ENCODE measurements around the gene PCDH15.

GRCh38 chr10:53930648-53931047, 870.4 kb downstream of the PCDH15 start:
- TF ChIP-seq, protein P1, sequence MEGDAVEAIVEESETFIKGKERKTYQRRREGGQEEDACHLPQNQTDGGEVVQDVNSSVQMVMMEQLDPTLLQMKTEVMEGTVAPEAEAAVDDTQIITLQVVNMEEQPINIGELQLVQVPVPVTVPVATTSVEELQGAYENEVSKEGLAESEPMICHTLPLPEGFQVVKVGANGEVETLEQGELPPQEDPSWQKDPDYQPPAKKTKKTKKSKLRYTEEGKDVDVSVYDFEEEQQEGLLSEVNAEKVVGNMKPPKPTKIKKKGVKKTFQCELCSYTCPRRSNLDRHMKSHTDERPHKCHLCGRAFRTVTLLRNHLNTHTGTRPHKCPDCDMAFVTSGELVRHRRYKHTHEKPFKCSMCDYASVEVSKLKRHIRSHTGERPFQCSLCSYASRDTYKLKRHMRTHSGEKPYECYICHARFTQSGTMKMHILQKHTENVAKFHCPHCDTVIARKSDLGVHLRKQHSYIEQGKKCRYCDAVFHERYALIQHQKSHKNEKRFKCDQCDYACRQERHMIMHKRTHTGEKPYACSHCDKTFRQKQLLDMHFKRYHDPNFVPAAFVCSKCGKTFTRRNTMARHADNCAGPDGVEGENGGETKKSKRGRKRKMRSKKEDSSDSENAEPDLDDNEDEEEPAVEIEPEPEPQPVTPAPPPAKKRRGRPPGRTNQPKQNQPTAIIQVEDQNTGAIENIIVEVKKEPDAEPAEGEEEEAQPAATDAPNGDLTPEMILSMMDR (IDR thresholded peaks at IDR 0.05): no peak
- TF ChIP-seq, protein P2, sequence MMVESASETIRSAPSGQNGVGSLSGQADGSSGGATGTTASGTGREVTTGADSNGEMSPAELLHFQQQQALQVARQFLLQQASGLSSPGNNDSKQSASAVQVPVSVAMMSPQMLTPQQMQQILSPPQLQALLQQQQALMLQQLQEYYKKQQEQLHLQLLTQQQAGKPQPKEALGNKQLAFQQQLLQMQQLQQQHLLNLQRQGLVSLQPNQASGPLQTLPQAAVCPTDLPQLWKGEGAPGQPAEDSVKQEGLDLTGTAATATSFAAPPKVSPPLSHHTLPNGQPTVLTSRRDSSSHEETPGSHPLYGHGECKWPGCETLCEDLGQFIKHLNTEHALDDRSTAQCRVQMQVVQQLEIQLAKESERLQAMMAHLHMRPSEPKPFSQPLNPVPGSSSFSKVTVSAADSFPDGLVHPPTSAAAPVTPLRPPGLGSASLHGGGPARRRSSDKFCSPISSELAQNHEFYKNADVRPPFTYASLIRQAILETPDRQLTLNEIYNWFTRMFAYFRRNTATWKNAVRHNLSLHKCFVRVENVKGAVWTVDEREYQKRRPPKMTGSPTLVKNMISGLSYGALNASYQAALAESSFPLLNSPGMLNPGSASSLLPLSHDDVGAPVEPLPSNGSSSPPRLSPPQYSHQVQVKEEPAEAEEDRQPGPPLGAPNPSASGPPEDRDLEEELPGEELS (CRISPR knock-in tag; IDR thresholded peaks at IDR 0.05): no peak
- no peak for TF ChIP-seq IRF2 (CRISPR knock-in tag; IDR thresholded peaks at IDR 0.05; ENCODE audit: borderline replicate concordance, low read depth)
- TF ChIP-seq, protein P3, sequence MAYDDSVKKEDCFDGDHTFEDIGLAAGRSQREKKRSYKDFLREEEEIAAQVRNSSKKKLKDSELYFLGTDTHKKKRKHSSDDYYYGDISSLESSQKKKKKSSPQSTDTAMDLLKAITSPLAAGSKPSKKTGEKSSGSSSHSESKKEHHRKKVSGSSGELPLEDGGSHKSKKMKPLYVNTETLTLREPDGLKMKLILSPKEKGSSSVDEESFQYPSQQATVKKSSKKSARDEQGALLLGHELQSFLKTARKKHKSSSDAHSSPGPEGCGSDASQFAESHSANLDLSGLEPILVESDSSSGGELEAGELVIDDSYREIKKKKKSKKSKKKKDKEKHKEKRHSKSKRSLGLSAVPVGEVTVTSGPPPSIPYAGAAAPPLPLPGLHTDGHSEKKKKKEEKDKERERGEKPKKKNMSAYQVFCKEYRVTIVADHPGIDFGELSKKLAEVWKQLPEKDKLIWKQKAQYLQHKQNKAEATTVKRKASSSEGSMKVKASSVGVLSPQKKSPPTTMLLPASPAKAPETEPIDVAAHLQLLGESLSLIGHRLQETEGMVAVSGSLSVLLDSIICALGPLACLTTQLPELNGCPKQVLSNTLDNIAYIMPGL (CRISPR knock-in tag; IDR thresholded peaks at IDR 0.05): no peak
- TF ChIP-seq, protein P4, sequence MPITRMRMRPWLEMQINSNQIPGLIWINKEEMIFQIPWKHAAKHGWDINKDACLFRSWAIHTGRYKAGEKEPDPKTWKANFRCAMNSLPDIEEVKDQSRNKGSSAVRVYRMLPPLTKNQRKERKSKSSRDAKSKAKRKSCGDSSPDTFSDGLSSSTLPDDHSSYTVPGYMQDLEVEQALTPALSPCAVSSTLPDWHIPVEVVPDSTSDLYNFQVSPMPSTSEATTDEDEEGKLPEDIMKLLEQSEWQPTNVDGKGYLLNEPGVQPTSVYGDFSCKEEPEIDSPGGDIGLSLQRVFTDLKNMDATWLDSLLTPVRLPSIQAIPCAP (CRISPR knock-in tag; IDR thresholded peaks at IDR 0.05): no peak
- TF ChIP-seq, protein P5, sequence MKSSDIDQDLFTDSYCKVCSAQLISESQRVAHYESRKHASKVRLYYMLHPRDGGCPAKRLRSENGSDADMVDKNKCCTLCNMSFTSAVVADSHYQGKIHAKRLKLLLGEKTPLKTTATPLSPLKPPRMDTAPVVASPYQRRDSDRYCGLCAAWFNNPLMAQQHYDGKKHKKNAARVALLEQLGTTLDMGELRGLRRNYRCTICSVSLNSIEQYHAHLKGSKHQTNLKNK (CRISPR knock-in tag; IDR thresholded peaks at IDR 0.05): no peak
- no peak for TF ChIP-seq E2F5 (CRISPR knock-in tag; IDR thresholded peaks at IDR 0.05)
- no peak for TF ChIP-seq USF2 (CRISPR knock-in tag; IDR thresholded peaks at IDR 0.05)

Data from WTC11 (cell line).